Heart left ventricle (tissue), 16 donors: Measurements from ENCODE around the gene SLC43A3. TPM values are rescaled to one million over a fixed set of nuclear protein-coding genes. Genes with fewer than 3 reads are reported as not detected.
A peak's percentile ranks its signal among the peaks of the same experiment; 100 is the strongest.

Source experiments
- ATAC-seq, 4 donors: fragments of 200-7000 bp; cut with Tn5 transposase; one replicate each; pipeline ENCODE4 v1.9.1; 2020 to 2022; ENCODE audit warnings: moderate library complexity in 4 of 4, mild to moderate bottlenecking in 3 of 4, moderate number of reproducible peaks in 1 of 4
- DNase-seq, 5 donors: peaks; one replicate each; pipeline ENCODE4 v3.0.0-alpha.2; 2020
- H3K27ac ChIP-seq, 12 donors: fragments of 200-600 bp; sonication (generic) in 4 of 12; one replicate each; pipeline versions ENCODE4 v1.5.0 to v1.8.0; 2016 to 2022; ENCODE audit warnings: mild to moderate bottlenecking in 2 of 12
- H3K27me3 ChIP-seq, 9 donors: fragments of 200-600 bp; sonication (generic) in 2 of 9; one replicate each; pipeline versions ENCODE4 v1.5.1 to v1.8.0; 2016 to 2022; ENCODE audit warnings: mild to moderate bottlenecking in 3 of 9
- H3K36me3 ChIP-seq, 9 donors: fragments of 200-600 bp; sonication (generic) in 2 of 9; one replicate each; pipeline versions ENCODE4 v1.5.0 to v1.8.0; 2018 to 2022; ENCODE audit warnings: mild to moderate bottlenecking in 2 of 9
- H3K4me1 ChIP-seq, 12 donors: fragments of 200-600 bp; sonication (generic) in 4 of 12; one replicate each; pipeline versions ENCODE4 v1.5.0 to v1.8.0; 2016 to 2022; ENCODE audit warnings: mild to moderate bottlenecking in 3 of 12
- H3K4me3 ChIP-seq, 12 donors: fragments of 200-600 bp; sonication (generic) in 4 of 12; one replicate each; pipeline versions ENCODE4 v1.5.0 to v1.8.0; 2017 to 2022; ENCODE audit warnings: mild to moderate bottlenecking in 9 of 12, moderate library complexity in 4 of 12
- H3K9me3 ChIP-seq, 12 donors: fragments of 200-600 bp; sonication (generic) in 4 of 12; one replicate each; pipeline versions ENCODE4 v1.5.0 to v1.8.0; 2016 to 2022; ENCODE audit warnings: mild to moderate bottlenecking in 1 of 12
- CTCF ChIP-seq, 12 donors: fragments of 200-600 bp; sonication (generic) in 4 of 12; IDR thresholded peaks; one replicate each; pipeline versions ENCODE4 v1.5.0 to v1.8.0; 2018 to 2022; ENCODE audit warnings: antibody characterized with exemption in 12 of 12, mild to moderate bottlenecking in 5 of 12
- POLR2A ChIP-seq, 2 donors: fragments of 450-650 bp; IDR thresholded peaks; one replicate each; pipeline ENCODE4 v1.6.1; 2017; ENCODE audit warnings: antibody characterized with exemption in 2 of 2, mild to moderate bottlenecking in 2 of 2, moderate library complexity in 2 of 2
- WGBS, 4 donors: extraction: QIAGEN DNeasy Blood & Tissue Kit in 2 of 4; methylation state at CpG; one replicate each; pipeline versions ENCODE4 v1.1.5 to v1.1.7; 2013 to 2018; 5-methylcytosine and 5-hydroxymethylcytosine counted together
- intact Hi-C, 10 donors: fragments of 100-400 bp; cut with DNase I; formaldehyde crosslinking; loops; one replicate each; pipeline versions ENCODE4 v1.11.1 to v1.14.2; 2022
- polyA plus RNA-seq, 2 donors: library from polyadenylated mRNA; stranded (reverse); fragments of 200-250 nt; gene quantifications; one replicate each; pipeline ENCODE4 v1.2.3, GENCODE V29; 2013
- total RNA-seq, 9 donors: library from RNA; depleted of rRNA in 2 of 9; stranded (reverse); fragments of >200 nt in 2 of 9; fragmentation: NEBNext Ultra II Directional in 3 of 9; extraction: Animal tissue kit (Norgen Biotek cat#: 25700) in 3 of 9; gene quantifications; one replicate each; pipeline versions ENCODE4 v1.1.0 to v1.2.4, GENCODE V29; 2016 to 2023
- donor health status: ischemic (EF 13 %, LVEDD 7.1; RV severe dilation, severe dysfunction).
- donor health status: healthy with polysubstance abuse.
- donor health status: DM: no; HTN: yes; CAD: no.
- donor health status: DM: no; HTN: no; CAD: no.
- donor health status: ischemic (EF 25% LVEDD 6.9; RV normal size, moderate dysfunction).
- donor health status: ischemic (EF 25% LVEDD 5.7; RV mildly dilated, moderate dysfunction).
- donor health status: healthy.
- donor health status: DM: yes; HTN: yes; CAD: no.
- donor health status: ischemic (EF 35%, LVEDD 5.7; RV mildly dilated, moderate dysfunction).
- donor health status: nonischemic (EF 11% LVEDD 7.7; RV severe dilation, severe dysfunction).
- donor health status: DM: yes; HTN: yes; CAD: no.
- donor health status: PGD.
- donor health status: ischemic (EF 29% LVEDD 5.4; RV normal size, mild dysfunction).
- donor health status: nonischemic (EF 23%, LVEDD 6.1; RV moderate dilation, normal function).

SLC43A3 gene
- total and polyA plus RNA-seq, 11 donors, result 13.5 to 56.9 (median 23.6) TPM

- Histone ChIP-seq H3K27ac (peak overlapping the region in 1 of 12 donors; percentile 11), H3K36me3 (no peaks in the 10 kb centered on the region), H3K27me3 (no peaks in the 10 kb centered on the region), H3K9me3 (no peaks in the 10 kb centered on the region), H3K4me3 (no peak overlapping the region), H3K4me1 (peaks cover 0 to 51% (median 2%) of the 10 kb centered on the region in 12 donors)
- 81 to 84% (median 82%) methylated on average over 15 of the region's 15 CpGs for WGBS, 4 donors
- ATAC-seq, result peak in 2 of 4 donors; percentile 68 to 79
- DNase-seq, result no peak
- no peak for TF ChIP-seq CTCF (IDR thresholded peaks at IDR 0.05)
- TF ChIP-seq POLR2A (IDR thresholded peaks at IDR 0.05), result no peak
- intact Hi-C loops, result no loop called here
Observed at GRCh38 chr11:57434640-57435546, 8.0 kb upstream of the SLC43A3 start.

GRCh38 chr11:57432714-57433163 is 5.8 kb upstream of the SLC43A3 start:
- 70 to 93% (median 80%) methylated on average over 7 of the region's 7 CpGs for WGBS, 4 donors
- Histone ChIP-seq H3K9me3 (no peaks in the 10 kb centered on the region), H3K27ac (peak overlapping the region in 1 of 12 donors; percentile 70), H3K4me1 (peaks cover 0 to 58% (median 11%) of the 10 kb centered on the region in 12 donors), H3K4me3 (no peak overlapping the region), H3K36me3 (no peaks in the 10 kb centered on the region), H3K27me3 (no peaks in the 10 kb centered on the region)
- DNase-seq (peak in 1 of 5 donors; percentile 44), ATAC-seq (no peak)
- intact Hi-C loops, result no loop called here
- TF ChIP-seq CTCF (IDR thresholded peaks at IDR 0.05) (no peak), POLR2A (IDR thresholded peaks at IDR 0.05) (no peak)

- no peaks in the 10 kb centered on the region for H3K36me3 ChIP-seq
- H3K27ac ChIP-seq, result peak overlapping the region in 1 of 12 donors; percentile 70
- H3K27me3 ChIP-seq, result no peaks in the 10 kb centered on the region
- ATAC-seq (no peak), DNase-seq (peak in 1 of 5 donors; percentile 12)
- intact Hi-C loops, result no loop called here
- H3K4me3 ChIP-seq, result no peak overlapping the region
- H3K9me3 ChIP-seq, result no peaks in the 10 kb centered on the region
- 62 to 81% (median 67%) methylated on average over 5 of the region's 5 CpGs for WGBS, 4 donors
- peaks cover 0 to 64% (median 16%) of the 10 kb centered on the region in 12 donors for H3K4me1 ChIP-seq
- TF ChIP-seq CTCF (IDR thresholded peaks at IDR 0.05) (no peak), POLR2A (IDR thresholded peaks at IDR 0.05) (no peak)
Observed at GRCh38 chr11:57432149-57432561, 5.2 kb upstream of the SLC43A3 start.

GRCh38 chr11:57430952-57431351 is 4.0 kb upstream of the SLC43A3 start:
- Histone ChIP-seq H3K36me3 (no peaks in the 10 kb centered on the region), H3K4me3 (no peak overlapping the region), H3K9me3 (no peaks in the 10 kb centered on the region), H3K4me1 (peaks cover under 1 to 76% (median 28%) of the 10 kb centered on the region in 12 donors), H3K27ac (no peak overlapping the region), H3K27me3 (no peaks in the 10 kb centered on the region)
- intact Hi-C loops, result no loop called here
- WGBS, 4 donors, result 73 to 98% (median 92%) methylated on average over 1 of the region's 1 CpG
- DNase-seq, result no peak
- TF ChIP-seq CTCF (IDR thresholded peaks at IDR 0.05) (no peak), POLR2A (IDR thresholded peaks at IDR 0.05) (no peak)
- no peak for ATAC-seq
